BLaER1 treated with 17β-estradiol and CSF1 and Interleukin-3, amounts not matched to agents 10 nM and 100 nM (cell line): Measurements from ENCODE around the gene FANCD2.

Experiments
- H3K27ac ChIP-seq, 11 experiments: shearing (Covaris generic); formaldehyde crosslinking; 2 replicates each; pipeline ENCODE4 v1.8.1; 2022
- H3K27me3 ChIP-seq, 11 experiments: shearing (Covaris generic); formaldehyde crosslinking; 2 replicates each; pipeline ENCODE4 v1.8.1; 2022
- H3K36me3 ChIP-seq, 11 experiments: shearing (Covaris generic); formaldehyde crosslinking; 2 replicates each; pipeline ENCODE4 v1.8.1; 2022
- H3K4me1 ChIP-seq, 10 experiments: shearing (Covaris generic); formaldehyde crosslinking; 2 replicates each; pipeline ENCODE4 v1.8.1; 2022
- H3K4me2 ChIP-seq, 11 experiments: shearing (Covaris generic); formaldehyde crosslinking; 2 replicates each; pipeline ENCODE4 v1.8.1; 2022
- H3K4me3 ChIP-seq, 10 experiments: shearing (Covaris generic); formaldehyde crosslinking; 2 replicates each; pipeline ENCODE4 v1.8.1; 2022
- H3K9ac ChIP-seq, 11 experiments: shearing (Covaris generic); formaldehyde crosslinking; 2 replicates each; pipeline ENCODE4 v1.8.1; 2022
- H3K9me3 ChIP-seq, 11 experiments: shearing (Covaris generic); formaldehyde crosslinking; replicated peaks in 1 of 11; 2 replicates each; pipeline ENCODE4 v1.8.1; 2022
- H4K20me1 ChIP-seq, 11 experiments: shearing (Covaris generic); formaldehyde crosslinking; 2 replicates each; pipeline ENCODE4 v1.8.1; 2022
- Cebpa-rat ChIP-seq, 11 experiments: shearing (Covaris generic); IDR thresholded peaks; 2 replicates each; pipeline ENCODE4 v1.8.1; 2022

FANCD2 gene

DNA sequence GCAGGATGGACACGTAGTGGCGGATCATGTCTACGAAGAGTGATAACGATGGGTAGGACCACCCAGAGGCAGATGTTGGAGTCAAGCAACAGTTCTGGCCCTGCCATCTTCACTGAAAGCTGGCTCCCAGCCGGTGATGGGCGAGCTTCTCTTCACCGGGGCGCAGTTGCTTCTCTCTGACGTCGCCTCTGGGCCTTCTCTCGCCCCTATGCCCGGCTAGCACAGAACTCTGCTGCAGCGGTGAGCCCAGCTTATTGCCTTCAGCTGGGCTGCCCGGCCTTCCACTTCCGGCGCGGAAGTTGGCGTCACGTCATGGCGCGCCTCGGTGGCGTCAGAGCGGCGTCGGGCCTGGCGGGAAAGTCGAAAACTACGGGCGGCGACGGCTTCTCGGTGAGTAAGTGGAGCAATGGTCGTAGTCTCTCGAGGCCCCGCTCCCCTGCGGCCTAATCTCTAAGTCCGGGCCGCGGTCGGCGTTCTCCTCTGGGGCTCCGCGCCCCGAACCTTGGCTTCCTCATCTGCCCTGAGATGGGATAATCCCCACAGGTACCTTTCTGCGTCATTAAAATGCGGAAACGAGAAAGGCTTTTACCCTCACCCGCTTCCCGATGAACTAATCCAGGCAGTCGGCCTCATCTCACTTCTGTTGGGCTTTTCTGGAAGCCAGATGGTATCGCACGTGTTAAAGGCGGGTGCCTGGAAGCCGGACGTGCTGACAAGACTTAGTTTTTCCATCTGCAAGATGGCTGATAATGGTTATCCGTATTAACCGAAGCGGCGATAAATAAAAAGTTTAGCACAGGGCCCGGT lies at the start of gene FANCD2:
FANCD2 (plus strand) TSS at position 354 of the 807 bp plus-strand sequence. CDS start 2,221 bp downstream, outside the sequence.
- peak within 1 kb of the TSS; percentile 72 to 91 (median 80) for H3K4me3 ChIP-seq
- TF ChIP-seq Cebpa-rat (IDR thresholded peaks at IDR 0.05): no peak
- no peaks in the 10 kb centered on the region for H3K27me3 ChIP-seq
- H3K27ac ChIP-seq: peak within 1 kb of the TSS; percentile 45 to 94 (median 86)
- H3K9me3 ChIP-seq: no peaks in the 10 kb centered on the region
- peak within 1 kb of the TSS; percentile 75 to 97 (median 91) for H3K4me2 ChIP-seq
- peaks cover 28 to 64% (median 54%) of the 10 kb centered on the region in 11 experiments for H3K36me3 ChIP-seq
- H3K9ac ChIP-seq: peak within 1 kb of the TSS; percentile 80 to 91 (median 85)
- peaks cover 20 to 38% (median 31%) of the 10 kb centered on the region in 10 experiments for H3K4me1 ChIP-seq
- 0 out of 22 replicates have a peak, but pooled peaks cover 0 to 5% (median 0%) of the 10 kb centered on the region in 11 experiments for H4K20me1 ChIP-seq

DNA sequence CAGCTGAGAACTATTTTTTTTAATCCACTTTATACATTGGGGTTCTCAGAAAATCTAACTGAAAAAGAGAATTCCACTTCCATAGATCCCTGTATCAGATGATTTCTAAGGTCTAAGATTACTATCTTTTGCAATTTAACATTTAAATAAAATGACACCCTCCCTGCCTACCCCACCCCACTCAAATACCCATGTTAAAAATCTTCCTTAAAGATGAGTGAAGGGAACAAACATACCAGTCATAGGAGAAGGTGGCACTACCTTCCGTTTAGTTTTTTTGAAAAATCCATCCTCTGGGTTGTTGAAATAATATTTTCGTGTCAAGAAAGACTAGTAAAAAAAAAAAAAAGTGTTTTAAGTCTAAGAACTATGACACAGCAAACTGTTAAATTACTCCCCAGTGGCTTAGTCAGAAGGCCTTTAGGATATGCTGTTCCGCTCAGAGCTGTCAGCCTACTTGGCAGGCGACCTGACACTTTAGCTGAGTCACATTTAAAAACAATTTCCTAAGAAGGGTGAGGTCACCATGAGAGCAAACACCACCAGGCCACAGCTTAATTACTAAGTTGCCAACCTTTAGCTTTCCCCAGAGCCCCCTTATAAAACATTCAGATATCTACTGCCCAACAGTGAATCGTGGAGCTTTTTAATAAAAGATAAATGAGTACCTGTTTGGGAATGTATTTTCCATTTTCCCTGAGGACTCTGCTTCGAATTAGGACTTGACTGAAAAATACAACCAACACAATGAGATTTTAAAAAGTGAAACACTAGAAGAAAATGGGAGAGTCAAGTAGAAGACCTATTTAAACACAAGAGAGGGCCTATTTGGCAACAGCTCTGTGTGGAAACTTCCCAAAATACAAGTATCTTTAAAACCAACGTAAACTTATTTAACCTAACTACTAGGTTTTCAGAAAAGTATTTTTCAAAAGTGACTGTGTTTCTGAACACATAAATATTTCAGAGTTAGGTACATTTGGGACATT lies 49.2 kb upstream of the FANCD2 start:
- peaks cover 0 to 33% (median 18%) of the 10 kb centered on the region in 11 experiments; a peak in 13 of 22 replicates for H4K20me1 ChIP-seq
- H3K4me2 ChIP-seq: peak overlapping the region in 2 of 11 experiments; percentile 14 to 15; a peak in 2 of 22 replicates
- peak overlapping the region in 5 of 11 experiments; percentile 6 to 38 (median 27); a peak in 4 of 22 replicates for H3K9ac ChIP-seq
- H3K27me3 ChIP-seq: no peaks in the 10 kb centered on the region
- H3K36me3 ChIP-seq: peaks cover 82 to 100% (median 96%) of the 10 kb centered on the region in 11 experiments
- no peaks in the 10 kb centered on the region for H3K9me3 ChIP-seq
- peak overlapping the region in 8 of 11 experiments; percentile 8 to 56 (median 39); a peak in 13 of 22 replicates for H3K27ac ChIP-seq
- no peak for TF ChIP-seq Cebpa-rat (IDR thresholded peaks at IDR 0.05)
- H3K4me3 ChIP-seq: no peak overlapping the region
- peaks cover 0 to 39% (median 5%) of the 10 kb centered on the region in 10 experiments; a peak in 8 of 20 replicates for H3K4me1 ChIP-seq

DNA sequence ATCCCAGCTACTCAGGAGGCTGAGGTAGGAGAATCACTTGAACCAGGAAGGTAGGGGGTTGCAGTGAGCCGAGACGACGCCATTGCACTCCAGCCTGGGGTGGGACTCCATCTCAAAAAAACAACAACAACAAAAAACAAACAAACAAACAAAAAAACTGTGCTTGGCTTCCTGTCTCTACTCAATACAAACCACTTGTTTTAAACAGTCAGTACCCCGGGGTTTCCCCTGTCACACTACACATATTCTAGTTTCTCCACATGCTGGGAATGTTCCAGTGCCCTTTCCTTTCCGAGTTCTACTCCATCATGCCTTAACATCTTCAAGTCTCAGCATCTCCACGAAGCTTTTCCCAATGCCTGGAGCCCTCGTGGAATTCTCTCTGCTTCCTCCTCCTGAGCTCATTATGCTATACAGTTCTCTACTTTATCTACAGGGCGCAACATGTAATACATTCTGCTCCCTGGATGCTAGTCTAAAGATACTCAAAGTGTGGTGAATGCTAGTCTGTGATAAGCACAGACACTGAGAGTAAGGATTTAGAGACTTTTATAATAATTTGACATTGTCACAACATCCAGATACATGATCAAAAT lies 47.4 kb upstream of the FANCD2 start:
- TF ChIP-seq Cebpa-rat (IDR thresholded peaks at IDR 0.05): no peak

DNA sequence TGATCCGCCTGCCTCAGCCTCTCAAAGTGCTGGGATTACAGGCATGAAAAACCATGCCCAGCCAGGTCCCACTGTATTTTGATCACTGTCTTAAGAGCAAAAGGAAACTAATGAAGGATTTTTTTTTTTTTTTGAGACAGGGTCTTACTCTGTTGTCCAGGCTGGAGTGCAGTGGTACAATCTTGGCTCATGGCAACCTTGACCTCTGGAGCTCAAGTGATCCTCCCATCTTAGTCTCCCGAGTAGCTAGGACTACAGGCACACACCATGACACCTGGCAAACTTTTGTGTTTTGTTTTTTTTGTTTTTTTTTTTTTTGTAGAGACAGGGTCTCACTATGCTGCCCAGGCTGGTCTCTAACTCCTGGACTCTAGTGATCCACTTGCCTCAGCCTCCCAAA lies 46.0 kb upstream of the FANCD2 start:
- Histone ChIP-seq H3K4me2 (0 out of 22 replicates have a peak overlapping the region, but pooled peaks of 1 of the 11 experiments have one; percentile 13), H3K27ac (no peak overlapping the region), H3K27me3 (no peaks in the 10 kb centered on the region), H3K9me3 (no peaks in the 10 kb centered on the region), H3K4me3 (no peak overlapping the region), H3K36me3 (peaks cover 64 to 100% (median 81%) of the 10 kb centered on the region in 11 experiments), H3K4me1 (peaks cover 5 to 58% (median 14%) of the 10 kb centered on the region in 10 experiments), H3K9ac (no peak overlapping the region), H4K20me1 (peaks cover 0 to 49% (median 25%) of the 10 kb centered on the region in 11 experiments; a peak in 15 of 22 replicates)
- TF ChIP-seq Cebpa-rat (IDR thresholded peaks at IDR 0.05): no peak

More for the DNA sequence above, 47.4 kb upstream of the FANCD2 start:
- Histone ChIP-seq H3K9ac (no peak overlapping the region), H3K36me3 (peaks cover 72 to 100% (median 88%) of the 10 kb centered on the region in 11 experiments), H3K27ac (peak overlapping the region in 2 of 11 experiments; percentile 6 to 56; a peak in 2 of 22 replicates), H3K4me1 (peaks cover 0 to 46% (median 11%) of the 10 kb centered on the region in 10 experiments; a peak in 10 of 20 replicates), H3K4me2 (no peak overlapping the region), H3K4me3 (no peak overlapping the region), H3K27me3 (no peaks in the 10 kb centered on the region), H3K9me3 (no peaks in the 10 kb centered on the region), H4K20me1 (peaks cover 0 to 47% (median 25%) of the 10 kb centered on the region in 11 experiments; a peak in 14 of 22 replicates)

DNA sequence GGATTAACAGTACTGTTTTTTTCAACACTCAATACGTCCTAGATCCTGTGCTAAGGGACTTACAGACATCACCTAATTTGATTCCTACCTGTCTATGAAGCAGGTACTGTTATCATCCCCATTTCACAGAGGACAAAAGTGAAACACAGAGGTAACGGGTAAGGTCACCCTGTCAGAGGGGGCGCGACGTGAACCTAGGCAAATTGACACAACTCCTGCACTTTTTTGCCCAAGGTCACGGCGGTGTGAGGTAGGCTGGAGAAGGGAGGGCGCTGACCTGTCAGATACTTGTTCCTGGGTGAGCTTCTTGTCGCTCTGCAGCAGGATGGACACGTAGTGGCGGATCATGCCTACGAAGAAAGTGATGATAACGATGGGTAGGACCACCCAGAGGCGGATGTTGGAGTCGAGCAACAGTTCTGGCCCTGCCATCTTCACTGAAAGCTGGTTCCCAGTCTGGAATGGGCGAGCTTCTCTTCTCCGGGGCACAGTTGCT lies 40.0 kb upstream of the FANCD2 start:
- peak overlapping the region; percentile 71 to 99 (median 94) for H3K4me2 ChIP-seq
- H3K4me3 ChIP-seq: peak overlapping the region; percentile 81 to 99 (median 88)
- H3K9me3 ChIP-seq: no peaks in the 10 kb centered on the region
- TF ChIP-seq Cebpa-rat (IDR thresholded peaks at IDR 0.05): no peak
- H3K27me3 ChIP-seq: no peaks in the 10 kb centered on the region
- H3K36me3 ChIP-seq: peaks cover 18 to 72% (median 35%) of the 10 kb centered on the region in 11 experiments; a peak in 21 of 22 replicates
- H3K27ac ChIP-seq: peak overlapping the region; percentile 77 to 88 (median 84)
- H3K9ac ChIP-seq: peak overlapping the region; percentile 83 to 93 (median 86)
- H4K20me1 ChIP-seq: peaks cover 0 to 38% (median 15%) of the 10 kb centered on the region in 11 experiments; a peak in 13 of 22 replicates
- H3K4me1 ChIP-seq: peaks cover 22 to 38% (median 30%) of the 10 kb centered on the region in 10 experiments

DNA sequence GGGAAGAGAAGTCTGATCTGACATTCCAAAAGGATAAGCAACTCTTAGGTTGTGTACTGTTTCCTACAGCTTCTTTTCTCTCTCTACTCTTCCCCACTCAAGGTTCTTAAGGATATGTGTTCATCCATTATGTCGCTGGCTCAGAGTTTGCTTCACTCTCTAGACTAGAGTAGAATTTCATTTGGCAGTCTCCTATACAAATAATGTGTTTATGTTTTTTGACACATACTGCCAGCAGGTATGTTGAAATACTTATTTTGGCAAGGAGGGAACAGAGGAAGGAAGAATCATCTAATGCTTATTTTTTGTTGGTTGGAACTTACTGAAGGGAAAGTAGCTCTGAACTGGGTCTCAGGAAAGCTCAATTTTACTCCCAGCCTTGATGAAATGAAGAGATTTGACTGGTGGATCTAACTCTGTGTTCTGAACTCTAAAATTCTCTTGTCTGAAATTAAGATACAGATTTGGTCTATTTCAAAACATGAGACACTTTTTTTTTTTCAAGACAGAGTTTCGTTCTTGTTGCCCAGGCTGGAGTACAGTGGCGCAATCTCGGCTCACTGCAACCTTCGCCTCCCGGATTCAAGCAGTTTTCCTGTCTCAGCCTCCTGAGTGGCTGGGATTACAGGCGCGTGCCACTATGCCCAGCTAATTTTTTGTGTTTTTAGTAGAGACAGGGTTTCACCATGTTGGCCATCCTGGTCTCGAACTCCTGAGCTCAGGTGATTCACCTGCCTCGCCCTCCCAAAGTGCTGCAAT lies 32.0 kb upstream of the FANCD2 start:
- Histone ChIP-seq H3K9me3 (no peaks in the 10 kb centered on the region), H3K36me3 (peaks cover 7 to 98% (median 66%) of the 10 kb centered on the region in 11 experiments; a peak in 21 of 22 replicates), H3K4me3 (no peak overlapping the region), H3K4me2 (no peak overlapping the region), H4K20me1 (peaks cover 0 to 28% (median 7%) of the 10 kb centered on the region in 11 experiments; a peak in 9 of 22 replicates), H3K9ac (no peak overlapping the region), H3K27me3 (no peaks in the 10 kb centered on the region), H3K4me1 (no peaks in the 10 kb centered on the region), H3K27ac (no peak overlapping the region)
- TF ChIP-seq Cebpa-rat (IDR thresholded peaks at IDR 0.05): 0 out of 22 replicates have a peak, but pooled peaks of 1 of the 11 experiments have one; percentile 9

DNA sequence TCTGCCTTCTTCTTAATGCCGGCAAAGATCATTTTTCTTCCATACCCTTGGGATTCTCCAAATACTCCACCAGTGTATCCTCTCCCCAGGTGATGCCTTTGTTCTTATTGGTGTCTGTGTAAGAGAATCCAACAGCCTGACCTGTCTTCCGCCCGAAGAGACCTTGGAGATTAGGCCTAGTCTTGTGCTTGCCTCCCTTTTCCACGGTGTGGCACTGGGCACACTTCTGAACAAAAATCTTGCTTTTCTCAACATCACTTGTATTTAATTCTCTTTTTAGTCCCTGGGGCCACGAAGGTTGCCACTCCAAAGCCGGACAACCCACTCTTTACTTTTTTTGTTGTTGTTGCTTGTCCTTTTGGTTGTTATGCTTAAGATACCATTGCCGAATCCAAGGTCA lies 25.6 kb upstream of the FANCD2 start:
- Histone ChIP-seq H3K36me3 (peaks cover 21 to 100% (median 84%) of the 10 kb centered on the region in 11 experiments), H3K9ac (no peak overlapping the region), H3K27ac (no peak overlapping the region), H3K4me1 (no peaks in the 10 kb centered on the region), H3K4me2 (no peak overlapping the region), H3K27me3 (no peaks in the 10 kb centered on the region), H3K4me3 (no peak overlapping the region), H4K20me1 (peaks cover 0 to 19% (median 3%) of the 10 kb centered on the region in 11 experiments; a peak in 8 of 22 replicates), H3K9me3 (no peaks in the 10 kb centered on the region)
- TF ChIP-seq Cebpa-rat (IDR thresholded peaks at IDR 0.05): no peak
